HG02642 (cell line): ENCODE measurements around the gene CDKAL1.
"Not testable (repeated sequence)": the region's sequence is repeated elsewhere in the genome, so short reads cannot be mapped to it uniquely, and the experiment has no call there.

Source experiments
- ATAC-seq: cut with Tn5 transposase; IDR thresholded peaks from one replicate; pipeline ENCODE4 v1.9.1; 2021; ENCODE audit warnings: mild to moderate bottlenecking; ENCODE audit not compliant: unreplicated experiment, poor library complexity

CDKAL1 gene

DNA sequence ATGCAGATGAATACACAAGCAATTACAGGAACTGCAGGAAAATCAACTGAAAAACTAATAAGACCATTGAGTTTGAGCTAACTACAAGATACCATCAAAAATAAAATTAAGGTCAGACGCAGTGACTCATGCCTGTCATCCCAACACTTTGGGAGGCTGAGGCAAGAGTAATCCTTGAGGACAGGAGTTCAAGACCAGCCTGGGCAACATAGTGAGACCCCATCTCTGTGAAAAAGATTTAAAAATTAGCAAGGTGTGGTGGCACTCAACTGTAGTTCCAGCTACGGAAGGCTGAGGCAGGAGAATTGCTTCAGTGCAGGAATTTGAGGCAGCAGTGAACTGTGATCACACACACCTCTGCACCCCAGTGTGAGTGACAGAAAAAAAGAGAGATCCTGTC is 639.4 kb downstream of the CDKAL1 start:
- no peak for ATAC-seq

DNA sequence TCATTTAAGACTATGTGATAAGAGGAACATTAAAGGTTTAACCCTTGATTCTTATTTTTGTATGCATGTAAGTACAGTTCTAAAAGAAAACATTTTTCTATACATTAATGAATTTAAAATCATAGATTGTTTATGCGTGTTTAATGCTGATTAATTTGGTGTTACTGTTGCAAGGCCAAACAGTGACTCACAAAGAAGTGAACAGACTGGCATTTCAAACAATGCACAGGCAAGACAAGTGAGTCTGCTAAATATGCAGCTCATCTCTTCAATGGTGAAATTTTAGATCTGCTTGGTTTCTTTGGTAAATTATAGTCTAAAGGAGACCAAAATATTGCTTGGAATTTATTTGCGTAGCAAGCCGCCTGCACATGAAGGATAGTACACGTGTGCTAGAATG is 641.9 kb downstream of the CDKAL1 start:
- ATAC-seq, result no peak

DNA sequence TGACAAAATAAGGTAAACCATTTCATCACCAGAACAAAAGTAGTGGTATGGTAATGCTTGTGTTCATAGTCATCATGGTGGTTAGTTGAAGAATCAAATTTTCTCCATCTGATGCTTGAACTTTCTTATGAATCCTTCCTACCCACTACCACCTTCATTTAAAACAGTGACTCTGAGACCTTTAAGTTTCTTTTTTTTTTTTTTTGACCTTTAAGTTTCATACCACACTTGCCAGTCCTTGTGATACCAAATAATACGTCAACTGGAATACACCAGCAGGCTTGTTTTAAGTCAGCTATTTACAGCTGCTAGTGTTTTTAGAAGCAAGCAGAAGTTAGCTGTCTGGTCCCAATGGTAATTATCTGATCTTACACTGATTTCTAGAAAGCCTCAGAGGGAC is 645.9 kb downstream of the CDKAL1 start:
- peak; percentile 78 for ATAC-seq

DNA sequence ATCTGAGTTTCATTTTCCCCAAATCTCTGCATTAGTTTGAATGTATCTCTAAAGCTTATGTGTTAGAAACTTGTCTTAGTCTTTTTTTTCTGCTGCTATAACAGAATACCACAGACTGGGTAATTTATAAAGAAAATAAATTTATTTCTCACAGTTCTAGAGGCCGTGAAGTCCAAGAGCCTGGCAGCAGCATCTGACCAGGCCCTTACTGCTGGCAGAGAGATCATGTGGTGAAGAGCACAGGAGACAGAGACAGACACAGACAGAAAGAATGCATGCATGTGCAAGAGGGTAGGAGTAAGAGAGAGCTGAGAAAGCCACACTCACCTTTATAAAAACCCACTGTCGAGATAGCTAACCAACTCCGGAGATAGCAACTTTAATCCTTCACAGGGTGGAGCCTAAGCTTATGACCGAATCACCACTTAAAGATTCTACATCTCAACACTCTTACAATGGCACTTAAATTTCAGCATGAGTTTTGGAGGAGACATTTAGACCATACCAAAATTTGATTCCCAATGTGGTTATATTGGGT is 646.6 kb downstream of the CDKAL1 start:
- no peak for ATAC-seq

DNA sequence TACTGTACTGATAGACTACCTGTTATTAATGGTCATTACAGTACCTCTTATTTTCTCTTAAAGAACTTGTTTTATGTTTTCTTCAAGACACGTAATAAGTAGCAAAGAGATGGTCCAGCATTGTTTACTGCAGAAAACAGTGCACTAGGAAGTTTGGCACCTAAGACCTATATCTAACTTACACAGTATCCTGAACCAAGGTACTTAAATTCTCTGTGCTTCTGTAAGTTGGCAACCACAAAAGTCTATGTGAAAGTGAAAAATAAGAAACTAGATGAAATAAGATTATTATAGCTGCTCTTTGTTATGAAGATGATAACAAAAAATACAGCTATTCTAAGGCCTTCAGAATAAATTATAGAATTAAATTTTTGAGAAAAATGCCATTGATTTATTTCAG is 647.6 kb downstream of the CDKAL1 start:
- no peak for ATAC-seq

DNA sequence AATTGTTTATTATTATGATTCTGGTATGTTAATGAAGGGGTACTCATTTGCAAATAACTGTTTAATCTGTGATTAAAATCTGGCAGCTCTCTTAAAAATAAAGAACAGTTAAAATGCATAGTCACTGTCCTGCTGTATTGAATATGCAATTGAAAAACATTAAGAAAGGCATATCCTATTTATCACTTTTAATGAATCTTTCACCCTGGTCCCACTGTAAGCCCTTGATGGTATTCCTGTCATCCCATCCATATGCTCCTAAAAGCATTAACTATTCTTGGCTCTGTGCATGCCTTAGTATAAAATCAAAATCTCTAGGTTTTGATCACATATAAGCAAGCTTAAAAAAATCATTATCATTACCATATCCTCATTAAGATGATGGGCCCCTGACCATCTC is 648.3 kb downstream of the CDKAL1 start:
- ATAC-seq, result no peak

DNA sequence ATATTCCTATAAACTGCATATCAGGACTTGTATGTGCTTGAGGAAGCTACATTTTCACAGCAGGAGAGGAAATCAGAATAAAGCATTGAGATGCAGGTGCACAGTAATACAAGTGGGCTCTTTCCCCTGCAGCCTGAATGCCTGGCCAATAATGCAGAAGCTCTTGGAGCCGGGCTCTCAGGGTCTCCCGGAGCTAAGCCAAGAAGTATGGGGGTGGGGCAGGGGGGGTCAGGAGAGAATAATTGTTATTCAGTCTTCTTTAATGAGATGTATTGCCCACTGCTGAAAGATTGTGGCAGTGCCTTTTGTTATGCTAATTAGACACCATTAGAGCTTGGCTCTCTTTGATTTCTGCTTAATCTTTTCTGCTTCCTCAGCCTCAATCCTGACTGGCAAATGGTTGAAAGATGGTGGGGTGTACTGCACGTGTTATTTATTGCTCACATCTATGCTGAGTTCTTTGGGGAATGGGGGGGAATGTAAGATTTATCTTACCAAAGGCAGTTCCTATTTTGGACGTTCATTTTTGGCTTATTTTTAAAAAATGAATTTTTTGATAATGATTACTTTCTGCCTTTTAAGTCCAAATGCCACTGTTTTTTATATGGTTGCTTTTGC is 651.7 kb downstream of the CDKAL1 start:
- ATAC-seq, result no peak

DNA sequence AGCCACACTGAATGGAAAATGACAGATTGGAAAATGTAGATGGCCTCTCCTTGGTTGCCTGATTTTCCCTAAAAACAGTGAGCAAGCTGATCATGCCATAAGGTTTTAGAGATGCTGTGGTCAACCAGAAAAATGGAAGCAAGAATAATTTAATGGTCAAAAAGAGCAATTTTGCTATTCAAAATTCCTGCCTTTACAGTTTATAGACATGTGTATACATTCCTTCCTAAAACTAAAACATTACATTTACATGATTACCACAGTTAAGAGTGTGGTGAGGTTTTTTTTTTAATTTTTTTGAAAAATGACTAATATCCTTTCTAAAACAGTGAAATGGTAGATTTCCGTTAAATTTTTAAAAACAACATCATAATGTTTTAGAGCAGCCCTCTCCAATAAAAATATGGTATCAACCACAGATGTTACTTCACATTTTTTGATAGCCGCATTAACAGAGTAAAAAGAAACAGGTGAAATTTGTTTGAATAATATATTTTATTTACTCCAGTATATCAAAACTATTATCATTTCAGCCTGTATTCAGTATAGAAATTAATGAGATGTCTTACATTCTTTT is 652.3 kb downstream of the CDKAL1 start:
- no peak for ATAC-seq

DNA sequence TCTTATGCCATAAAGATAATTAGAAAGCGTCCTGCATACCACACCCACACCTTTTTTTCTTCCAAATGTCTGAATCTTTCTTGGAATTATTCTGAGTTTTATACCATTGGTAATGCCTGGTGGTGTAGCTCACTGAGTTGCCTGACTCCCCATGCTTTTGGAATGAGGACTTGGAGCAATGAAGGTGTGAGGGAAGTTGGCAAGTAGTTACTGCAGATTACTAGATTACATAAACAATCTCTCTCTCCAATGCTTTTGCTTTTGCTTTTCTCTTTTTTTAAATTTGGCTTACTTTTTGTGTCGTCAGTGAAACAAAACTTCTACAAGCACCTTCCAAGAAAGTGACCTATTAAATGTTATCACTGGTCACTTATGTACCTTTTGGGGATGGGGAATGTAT is 653.2 kb downstream of the CDKAL1 start:
- ATAC-seq, result no peak

DNA sequence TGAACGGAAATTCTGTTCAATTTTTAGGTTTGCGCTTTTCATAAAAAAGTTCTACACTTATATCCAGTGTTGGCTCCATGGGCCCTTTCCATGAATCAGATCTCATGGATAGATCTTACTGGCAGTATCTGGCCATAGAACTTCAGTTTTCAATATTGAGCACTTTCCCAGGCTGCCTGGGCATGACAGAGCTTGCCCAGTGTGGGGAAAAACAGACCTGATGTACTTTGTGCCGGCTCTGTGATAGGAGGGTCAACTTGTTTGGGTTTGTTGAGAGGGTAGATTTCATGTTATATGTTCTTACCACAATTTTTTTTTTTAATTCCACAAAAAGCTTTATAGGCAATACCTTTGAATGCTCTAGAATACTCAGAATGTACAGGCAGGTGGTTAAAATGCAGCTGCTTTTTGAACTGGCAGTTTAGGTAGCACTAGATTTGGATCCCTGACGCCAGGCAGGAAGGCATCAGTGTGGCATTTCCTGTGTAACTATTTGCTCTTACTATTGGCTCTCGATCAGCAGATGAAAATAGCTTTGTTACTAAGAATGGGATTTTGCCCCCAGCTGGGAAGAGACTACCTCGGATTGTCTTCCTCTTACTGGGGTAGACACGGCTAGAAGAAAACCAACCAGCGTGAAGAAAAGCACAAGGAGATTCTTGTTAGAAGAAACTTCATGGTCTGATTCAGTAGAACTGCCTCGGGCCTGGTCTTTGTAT is 654.4 kb downstream of the CDKAL1 start:
- peak; percentile 59 for ATAC-seq

DNA sequence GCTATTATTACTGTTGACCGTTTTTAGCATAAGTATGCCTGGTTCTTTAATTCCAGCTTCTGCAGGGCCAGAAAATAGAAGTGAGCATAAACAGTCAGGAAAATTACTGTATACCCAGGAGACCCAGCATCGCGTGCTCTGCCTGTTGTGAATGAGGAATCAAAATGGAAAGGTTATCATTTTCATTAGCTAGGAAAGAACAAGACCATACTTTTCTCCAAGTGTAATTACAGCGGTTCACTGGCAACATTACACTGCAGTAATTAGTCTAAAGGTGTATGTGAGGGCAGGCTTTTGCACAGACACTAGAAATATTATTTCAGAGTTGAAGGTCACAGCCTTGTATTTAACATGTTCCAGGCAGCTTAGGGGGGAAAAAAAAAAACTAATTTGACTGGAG is 655.5 kb downstream of the CDKAL1 start:
- no peak for ATAC-seq

DNA sequence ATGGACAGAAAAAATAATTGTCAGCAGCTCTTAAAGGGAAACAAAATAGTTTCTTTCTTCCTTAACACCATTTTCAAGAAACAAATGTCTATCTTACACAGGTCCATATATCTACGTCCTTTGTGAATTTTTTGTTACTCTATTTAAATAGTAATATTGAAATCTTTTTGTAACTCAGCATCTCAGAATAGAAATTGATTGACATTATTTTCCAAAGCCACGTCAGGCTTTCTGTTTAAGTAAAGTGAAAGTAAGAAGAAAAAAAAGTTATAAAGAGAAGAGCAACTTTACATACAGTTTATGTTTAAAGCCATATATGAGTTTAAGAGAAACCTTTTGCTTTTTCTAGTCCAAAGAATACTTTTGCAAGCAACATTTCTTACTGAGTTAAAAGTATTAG is 656.4 kb downstream of the CDKAL1 start:
- ATAC-seq, result no peak

DNA sequence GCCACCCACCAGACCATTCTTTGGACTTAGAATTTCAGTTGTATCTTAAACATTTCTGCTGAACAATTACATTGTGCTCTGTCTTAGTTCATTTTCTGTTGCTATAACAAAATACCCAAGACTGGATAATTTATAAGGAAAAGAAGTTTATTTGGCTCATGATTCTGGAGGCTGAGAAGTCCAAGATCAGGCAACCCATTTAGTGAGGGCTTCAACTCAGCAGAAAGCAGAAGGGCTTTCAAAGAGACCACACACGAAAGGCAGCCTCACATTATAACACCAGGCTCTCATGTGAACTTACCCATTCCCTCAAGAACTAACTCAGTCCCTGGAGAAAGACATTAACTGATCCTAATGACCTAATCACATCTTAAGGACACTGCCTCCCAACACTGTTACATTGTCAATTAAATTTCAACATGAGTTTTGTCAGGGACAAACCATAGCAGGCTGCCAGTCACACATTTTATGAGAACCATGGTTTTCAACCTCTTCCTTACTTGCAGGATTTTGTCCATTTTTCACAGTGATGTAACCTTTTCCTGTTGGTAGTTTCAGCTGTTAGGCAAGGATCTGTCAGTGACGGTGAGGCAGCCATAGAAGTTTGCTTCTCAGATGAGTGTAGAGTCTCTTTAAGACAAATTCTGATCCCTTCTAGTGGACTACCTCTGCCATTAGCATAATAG is 659.7 kb downstream of the CDKAL1 start:
- no peak for ATAC-seq

DNA sequence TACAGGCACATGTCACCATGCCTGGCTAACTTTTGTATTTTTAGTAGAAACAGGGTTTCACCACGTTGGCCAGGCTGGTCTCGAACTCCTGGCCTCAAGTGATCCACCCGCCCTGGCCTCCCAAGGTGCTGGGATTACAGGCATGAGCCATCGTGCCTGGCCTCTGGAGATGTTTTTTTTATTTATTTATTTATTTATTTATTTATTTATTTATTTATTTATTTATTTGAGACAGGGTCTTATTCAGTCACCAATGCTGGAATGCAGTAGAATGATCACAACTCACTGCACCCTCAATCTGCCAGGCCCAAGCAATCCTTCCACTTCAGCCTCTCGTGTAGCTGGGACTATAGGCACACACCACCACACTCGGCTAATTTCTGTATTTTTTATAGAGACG is 661.0 kb downstream of the CDKAL1 start:
- ATAC-seq, result not testable (repeated sequence)

DNA sequence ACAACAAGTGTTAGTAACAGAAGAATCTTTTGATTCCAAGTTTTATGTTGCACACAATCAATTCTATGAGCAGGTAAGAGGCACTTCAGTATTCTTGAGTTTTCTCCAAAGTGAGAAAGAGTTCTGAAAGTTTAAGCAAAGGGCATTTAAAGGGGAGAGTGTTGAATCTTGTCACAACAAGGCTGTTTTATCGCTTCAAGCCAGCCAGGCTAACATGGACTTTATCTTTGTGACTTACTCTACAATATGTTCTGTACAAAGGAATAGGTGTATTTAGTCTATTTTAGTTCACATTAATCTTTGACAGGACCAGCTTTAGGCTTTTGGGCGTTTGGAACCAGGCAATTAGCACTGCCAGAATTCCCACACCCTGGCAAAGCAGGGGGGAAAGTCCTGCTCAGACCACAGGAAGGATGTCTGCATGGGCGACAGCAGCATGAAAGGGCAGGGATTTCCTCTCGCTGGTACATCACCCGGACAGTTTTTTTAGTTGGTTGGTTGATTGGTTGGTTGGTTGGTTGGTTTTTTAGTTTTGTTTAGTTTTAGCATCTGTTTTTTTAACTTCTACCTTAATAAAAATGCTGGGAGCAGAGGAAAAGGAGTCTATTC is 663.9 kb downstream of the CDKAL1 start:
- no peak for ATAC-seq

DNA sequence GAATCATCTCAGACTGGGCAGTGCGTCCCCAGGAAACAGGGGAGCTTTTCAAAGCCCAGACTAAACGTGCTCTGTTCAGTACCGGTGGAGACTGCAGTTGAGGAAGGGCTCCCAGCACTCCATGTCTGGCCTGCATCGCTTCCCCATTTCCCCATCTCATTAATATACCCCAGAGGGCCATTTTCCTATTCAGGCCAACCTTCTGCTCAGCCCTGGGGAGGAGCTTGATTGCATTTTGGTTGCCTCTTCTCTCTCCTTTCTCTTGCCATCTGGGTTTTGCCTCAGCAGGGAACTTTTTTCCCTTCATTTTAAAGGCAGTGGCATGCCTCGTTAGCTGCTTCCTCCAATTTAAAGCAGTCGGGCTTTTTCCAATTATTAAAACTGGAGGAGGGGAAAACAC is 665.0 kb downstream of the CDKAL1 start:
- no peak for ATAC-seq

DNA sequence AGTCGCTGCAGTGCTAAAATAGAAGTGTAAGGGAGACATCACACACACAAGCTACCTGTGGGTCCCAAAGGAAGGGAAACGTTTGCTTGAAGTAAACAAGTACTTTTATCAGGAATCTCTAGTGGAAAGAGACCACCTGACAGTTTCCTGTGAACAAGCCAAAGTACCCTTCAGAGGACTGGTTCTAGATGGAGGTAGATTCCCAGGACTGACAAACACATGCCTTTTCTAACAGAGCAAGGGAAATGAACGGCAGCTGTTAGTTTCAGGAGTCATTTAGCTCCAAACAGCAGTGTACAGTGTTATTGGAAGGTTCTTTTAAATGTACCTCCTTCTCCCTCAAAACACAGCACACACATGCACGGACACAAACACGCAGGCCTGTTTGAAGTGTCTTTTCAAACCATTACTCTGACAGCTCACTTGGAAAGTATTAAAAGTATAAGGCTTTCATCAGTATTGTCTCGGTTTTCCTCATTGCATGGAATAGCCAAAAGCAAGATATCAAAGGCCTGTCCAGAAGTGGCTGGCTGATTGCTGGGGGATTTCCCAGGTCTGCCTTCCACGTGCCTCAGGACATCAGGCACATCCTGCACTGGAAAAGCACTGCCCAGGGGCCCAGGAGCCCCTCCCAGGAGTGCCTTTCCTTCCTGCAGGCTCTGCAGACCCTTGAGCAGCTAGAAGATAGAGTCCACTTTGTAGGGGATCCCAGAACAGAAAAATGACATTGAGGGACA is 666.0 kb downstream of the CDKAL1 start:
- ATAC-seq, result no peak

DNA sequence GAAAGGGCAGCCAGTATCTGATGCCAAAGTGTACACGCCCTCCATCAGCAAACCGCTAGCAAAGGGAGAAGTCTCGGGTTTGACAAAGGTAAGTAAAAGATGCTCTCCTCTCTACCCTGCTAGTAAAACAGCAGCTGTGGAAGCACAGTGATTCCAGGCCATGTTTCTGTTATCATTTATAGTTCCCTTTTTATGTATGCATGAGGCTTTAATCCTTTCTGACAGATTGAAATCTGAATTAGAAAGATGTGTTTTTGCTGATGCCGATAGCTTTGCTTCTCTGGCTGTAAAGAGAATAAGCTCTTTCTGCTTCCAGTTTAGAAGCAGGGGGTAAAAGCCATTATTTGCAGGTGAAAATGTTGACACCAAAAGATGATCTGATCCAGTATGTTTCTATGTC is 666.9 kb downstream of the CDKAL1 start:
- no peak for ATAC-seq

DNA sequence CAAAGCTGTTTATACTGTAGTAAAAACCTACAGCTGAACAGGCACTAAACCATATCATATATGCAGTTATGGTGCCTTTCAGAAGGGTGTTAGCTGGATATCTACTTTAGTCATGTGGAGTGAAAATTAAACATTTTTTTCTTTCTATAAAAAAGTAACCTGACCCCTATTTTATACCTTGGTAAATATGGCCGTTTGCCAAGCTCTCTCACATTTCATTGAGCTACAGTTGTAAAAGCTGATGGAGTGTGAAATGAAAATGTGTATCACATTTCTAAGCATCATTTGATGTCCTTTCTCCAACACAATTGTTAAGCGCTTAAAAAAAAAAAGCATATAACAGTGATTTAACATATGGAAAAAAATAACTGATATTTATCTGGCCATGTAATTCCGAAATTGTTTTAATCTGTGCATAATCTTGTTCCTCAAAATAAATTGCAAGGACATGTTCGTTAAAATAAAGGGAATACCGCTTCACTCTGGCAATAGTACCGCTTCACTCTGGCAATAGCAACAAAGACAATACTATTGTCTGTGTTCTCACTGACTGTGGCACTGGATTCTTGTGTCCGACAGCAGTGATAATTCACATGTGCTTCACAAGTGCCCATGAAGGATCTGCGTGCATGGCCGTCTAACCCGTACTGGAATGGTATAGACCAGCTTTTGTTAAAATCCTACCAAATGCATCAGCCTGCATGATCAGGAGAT is 667.5 kb downstream of the CDKAL1 start:
- no peak for ATAC-seq
